GM12864 (cell line): ENCODE data around the gene KRTAP9-7.

ENCODE experiments used
- DNase-seq: peaks from one replicate; pipeline ENCODE4 v3.0.0-alpha.2; 2011; ENCODE audit warnings: low read depth
- H3K4me3 ChIP-seq: 2 replicates; pipeline ENCODE4 v1.5.1; 2011; ENCODE audit warnings: mild to moderate bottlenecking, low read depth, low read length, control low read depth
- TF ChIP-seq, protein P1 (sequence below): IDR thresholded peaks from 2 replicates; pipeline ENCODE4 v1.5.1; 2011; ENCODE audit warnings: low read depth, mild to moderate bottlenecking, moderate library complexity, low read length, control low read depth, inconsistent platforms; ENCODE audit errors: missing control alignments

Gene KRTAP9-7

DNA sequence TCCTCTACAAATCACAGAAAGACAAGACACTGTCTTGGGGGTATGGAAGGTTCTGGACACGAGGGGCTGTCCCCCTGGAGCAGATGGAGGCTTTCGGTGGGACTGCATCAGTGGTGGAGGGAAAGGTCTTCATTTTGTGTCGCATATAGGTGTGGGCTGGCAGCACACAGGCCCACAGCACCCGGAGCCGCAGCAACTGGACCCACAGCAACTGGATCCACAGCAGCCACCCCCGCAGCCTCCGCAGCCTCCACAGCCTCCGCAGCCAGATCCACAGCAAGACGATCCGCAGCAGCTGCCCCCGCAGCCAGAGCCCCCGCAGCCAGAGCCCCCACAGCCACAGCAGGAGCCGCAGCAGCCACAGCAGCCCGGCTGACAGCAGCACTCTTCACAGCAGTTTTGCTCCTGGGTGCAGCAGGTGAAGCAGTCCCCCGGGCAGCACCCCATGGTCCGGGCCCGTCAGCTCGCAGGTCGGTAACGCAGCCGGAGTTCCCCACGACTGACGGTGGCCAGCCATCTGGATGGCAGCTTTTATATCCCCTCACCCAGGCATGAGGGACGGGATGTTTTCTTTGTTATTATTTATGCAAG is 39.8 kb downstream of the KRTAP9-7 start, which contains the start of gene KRTAP17-1:
Gene KRTAP17-1 (minus strand): TSS at position 507 of the 591 bp plus-strand sequence. CDS start 60 bp downstream, at position 447.
- TF ChIP-seq, protein P1, sequence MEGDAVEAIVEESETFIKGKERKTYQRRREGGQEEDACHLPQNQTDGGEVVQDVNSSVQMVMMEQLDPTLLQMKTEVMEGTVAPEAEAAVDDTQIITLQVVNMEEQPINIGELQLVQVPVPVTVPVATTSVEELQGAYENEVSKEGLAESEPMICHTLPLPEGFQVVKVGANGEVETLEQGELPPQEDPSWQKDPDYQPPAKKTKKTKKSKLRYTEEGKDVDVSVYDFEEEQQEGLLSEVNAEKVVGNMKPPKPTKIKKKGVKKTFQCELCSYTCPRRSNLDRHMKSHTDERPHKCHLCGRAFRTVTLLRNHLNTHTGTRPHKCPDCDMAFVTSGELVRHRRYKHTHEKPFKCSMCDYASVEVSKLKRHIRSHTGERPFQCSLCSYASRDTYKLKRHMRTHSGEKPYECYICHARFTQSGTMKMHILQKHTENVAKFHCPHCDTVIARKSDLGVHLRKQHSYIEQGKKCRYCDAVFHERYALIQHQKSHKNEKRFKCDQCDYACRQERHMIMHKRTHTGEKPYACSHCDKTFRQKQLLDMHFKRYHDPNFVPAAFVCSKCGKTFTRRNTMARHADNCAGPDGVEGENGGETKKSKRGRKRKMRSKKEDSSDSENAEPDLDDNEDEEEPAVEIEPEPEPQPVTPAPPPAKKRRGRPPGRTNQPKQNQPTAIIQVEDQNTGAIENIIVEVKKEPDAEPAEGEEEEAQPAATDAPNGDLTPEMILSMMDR, result no peak
- DNase-seq, result no peak
- no peak within 1 kb of the TSS for H3K4me3 ChIP-seq

DNA sequence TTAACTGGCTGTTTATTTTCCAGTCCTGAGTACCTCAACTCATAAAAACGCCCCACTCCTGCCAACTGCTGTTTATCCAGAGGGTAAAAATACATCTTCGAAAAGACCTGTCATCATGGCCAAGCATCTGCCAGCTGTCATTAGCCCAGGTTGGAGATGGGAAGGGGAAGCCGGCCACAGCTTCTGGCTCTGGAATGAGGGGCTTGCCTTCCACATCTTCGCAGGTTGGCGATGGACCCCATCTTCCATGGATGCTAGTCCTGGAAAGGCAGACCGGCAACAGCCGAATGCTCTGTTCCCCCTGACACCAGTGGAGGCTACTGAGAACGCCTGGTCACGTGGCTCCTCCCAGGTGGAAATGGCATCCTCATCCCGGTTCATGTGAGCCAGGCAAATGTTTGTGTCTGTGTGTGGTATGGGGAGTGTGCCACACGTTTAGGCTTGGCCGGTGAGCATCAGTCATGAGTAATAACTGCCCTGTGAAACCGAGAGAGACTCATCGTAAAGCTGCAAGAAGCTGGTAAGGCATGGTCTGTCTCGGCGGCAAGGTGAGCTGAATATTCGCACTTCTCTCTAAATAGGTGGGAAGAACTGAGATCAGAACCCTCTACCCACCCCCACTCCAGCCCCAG is 40.4 kb downstream of the KRTAP9-7 start:
- no peak overlapping the region for H3K4me3 ChIP-seq

DNA sequence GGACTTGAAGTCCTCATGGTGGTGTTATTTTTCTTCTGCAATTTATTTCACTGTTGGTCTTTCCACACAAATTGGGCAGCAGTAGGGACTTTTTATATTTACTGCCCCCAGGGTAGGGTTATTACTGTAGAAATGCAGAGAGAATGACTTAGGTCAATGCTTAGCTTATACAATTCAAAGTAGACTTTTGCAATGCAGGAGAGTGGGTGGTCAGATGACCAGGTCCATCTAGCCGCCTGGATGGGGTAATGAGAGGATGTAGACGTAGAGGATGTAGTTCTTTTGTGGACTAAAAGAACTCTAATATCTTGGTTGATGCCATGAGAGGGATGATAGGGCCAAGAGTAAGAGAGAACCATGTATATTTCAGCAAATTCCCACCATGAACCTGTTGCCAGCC is 42.7 kb downstream of the KRTAP9-7 start:
- no peak overlapping the region for H3K4me3 ChIP-seq
- DNase-seq, result no peak
- TF ChIP-seq, protein P1, result no peak

More for the DNA sequence above, 40.4 kb downstream of the KRTAP9-7 start:
- DNase-seq, result no peak
- TF ChIP-seq, protein P1, result no peak

DNA sequence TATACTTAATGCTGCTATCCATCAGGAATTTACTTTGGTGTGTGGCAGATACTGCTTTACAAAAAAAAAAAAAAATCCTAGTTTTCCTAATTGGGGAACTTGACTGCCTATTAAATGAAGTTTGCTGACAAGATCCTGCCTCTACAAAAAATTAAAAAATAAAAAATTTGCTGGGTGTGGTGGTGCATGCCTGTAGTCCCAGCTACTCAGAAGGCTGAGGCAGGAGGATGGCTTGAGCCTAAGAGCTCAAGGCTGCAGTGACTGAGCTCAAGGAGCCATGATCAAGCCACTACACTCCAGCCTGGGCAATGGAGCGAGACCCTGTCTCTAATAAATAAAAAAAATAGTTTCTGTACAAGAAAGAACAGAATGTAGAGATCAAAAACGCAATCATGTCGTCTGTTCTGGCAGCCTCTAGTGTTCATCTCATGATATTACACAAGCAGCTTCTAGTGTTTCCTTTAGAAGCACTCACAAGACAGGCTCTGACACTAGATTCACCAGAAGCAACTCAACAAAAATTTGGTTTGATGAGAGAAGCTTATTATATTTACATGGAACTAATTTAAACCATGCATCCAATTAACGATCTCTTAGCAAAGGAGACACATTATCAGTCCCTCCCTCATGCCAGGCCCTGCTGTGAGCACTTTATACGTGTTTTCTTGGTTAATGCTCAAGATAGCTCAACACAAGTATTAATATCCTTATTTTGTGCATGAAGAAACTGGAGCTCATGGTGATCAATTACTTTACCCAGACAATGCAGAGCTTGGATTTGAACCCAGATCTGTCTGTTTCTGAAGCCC is 46.8 kb downstream of the KRTAP9-7 start:
- no peak overlapping the region for H3K4me3 ChIP-seq
- no peak for DNase-seq
- TF ChIP-seq, protein P1, result peak; percentile 90

DNA sequence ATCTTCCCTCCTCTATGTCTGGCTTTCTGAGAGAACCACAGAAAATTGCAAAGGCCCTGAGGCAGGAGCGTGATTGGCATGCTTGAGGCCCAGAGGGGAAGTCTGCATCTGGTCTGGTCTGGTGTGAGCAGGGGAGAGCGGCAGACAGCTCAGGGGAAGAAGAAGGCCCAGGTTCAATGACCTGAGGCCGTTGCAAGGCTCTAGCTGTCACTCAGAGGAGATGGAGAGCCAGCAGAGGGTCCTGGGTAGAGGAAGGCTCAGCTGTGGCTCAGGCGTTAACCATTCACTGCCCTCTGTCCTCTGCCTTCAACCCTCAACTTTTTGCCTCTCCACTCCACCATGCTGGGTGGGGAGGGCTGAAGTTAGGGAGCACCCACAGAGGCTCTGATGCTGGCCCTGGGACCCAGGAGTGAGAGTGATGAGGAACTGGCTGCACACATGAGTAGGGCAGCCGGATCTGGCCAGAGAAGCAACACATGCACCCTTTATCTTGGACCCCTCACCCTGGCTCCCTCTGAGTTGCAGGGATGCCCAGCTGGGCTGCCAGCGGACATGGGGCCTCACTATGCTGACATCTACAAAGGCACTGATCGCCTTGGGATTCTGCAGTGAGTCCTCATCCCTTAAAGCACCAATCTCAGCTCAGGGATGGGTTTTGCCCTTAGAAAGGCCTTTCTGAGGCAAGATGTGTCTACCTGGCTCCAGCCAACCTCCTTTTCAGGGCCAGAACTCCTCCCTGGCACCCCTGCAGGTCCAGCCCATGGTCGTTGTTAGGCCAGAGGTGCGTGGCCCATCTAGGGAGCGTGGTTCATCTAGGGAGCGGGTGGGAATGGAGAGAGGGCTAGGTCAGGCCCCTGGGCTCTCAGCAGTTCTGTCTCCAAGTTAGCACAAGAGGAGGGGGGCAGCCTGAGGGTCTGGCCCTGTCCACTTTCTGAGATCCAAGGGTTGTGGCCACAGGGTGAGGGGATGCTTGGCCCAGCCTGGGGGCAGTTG is 47.7 kb downstream of the KRTAP9-7 start:
- H3K4me3 ChIP-seq, result no peak overlapping the region
- DNase-seq, result no peak
- TF ChIP-seq, protein P1, result no peak
